Measurements from ENCODE around the gene C20orf204. TPM values are rescaled to one million over a fixed set of nuclear protein-coding genes. Genes with fewer than 3 reads are reported as not detected.

Gene C20orf204
- total RNA-seq, 1 donor from 2014 or later, result 0.55 TPM

GRCh38 chr20:64055396-64055892 lies 19.5 kb downstream of the C20orf204 start:
- TF ChIP-seq CTCF (IDR thresholded peaks at IDR 0.05; ENCODE audit: borderline replicate concordance), result no peak
- H3K36me3 ChIP-seq, result no peaks in the 10 kb centered on the region
- peaks cover 69% of the 10 kb centered on the region for H3K27me3 ChIP-seq (ENCODE audit: low read depth)
- peak overlapping the region; percentile 94 for H3K27ac ChIP-seq (replicated peaks)
- H3K4me3 ChIP-seq, result peak overlapping the region; percentile 56
- no peaks in the 10 kb centered on the region for H3K9me3 ChIP-seq (replicated peaks)
- peaks cover 65% of the 10 kb centered on the region for H3K4me1 ChIP-seq
- intact Hi-C loops (cut with micrococcal nuclease), result no loop called here
- DNase-seq, result no peak

DNA sequence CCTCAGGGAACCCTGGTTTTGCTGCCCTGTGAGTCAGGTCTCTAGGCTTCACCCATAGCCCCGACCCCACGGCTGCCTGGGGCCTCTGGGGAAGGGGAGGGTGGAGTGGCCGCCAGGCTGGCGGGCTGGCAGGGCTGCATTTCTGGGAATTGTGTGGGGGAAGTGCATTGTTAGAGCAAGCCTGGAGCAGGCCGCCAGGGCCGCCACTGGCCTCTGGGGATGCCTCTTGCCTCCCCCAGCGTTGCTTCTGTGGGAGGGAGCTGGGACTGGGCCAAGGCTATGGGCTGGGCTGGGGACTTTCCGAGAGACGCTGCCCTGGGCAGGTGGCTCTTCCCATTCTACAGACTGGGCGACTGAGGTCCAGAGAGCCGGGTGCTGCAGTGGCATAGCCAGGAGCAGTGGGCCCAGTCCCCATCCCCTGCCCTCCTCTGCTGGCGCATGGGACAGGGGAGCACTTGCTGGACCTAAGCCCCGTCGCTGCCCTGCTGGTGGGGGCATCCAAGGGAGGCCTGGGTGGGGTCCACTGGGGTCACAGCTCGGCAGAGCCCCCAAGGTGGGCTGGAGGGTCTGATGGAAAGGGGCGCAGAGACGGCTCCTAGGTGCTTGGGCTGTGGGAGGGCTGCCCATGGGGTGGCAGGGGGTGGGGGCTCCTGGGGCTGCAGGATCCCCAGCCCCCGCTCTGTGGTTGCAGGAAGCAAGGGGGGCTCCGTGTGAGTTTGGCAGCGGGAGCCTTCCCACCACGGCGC lies 20.1 kb downstream of the C20orf204 start:
- peaks cover 63% of the 10 kb centered on the region for H3K27me3 ChIP-seq (ENCODE audit: low read depth)
- H3K9me3 ChIP-seq (replicated peaks), result no peaks in the 10 kb centered on the region
- intact Hi-C loops (cut with micrococcal nuclease), result no loop called here
- H3K4me1 ChIP-seq, result peaks cover 59% of the 10 kb centered on the region
- peak overlapping the region; percentile 94 for H3K27ac ChIP-seq (replicated peaks)
- no peaks in the 10 kb centered on the region for H3K36me3 ChIP-seq
- TF ChIP-seq CTCF (IDR thresholded peaks at IDR 0.05; ENCODE audit: borderline replicate concordance), result peak; percentile 19
- peak; percentile 75 for DNase-seq
- peak overlapping the region; percentile 56 for H3K4me3 ChIP-seq

- H3K27ac ChIP-seq (replicated peaks), result peak overlapping the region; percentile 94
- intact Hi-C loops (cut with micrococcal nuclease), result no loop called here
- H3K36me3 ChIP-seq, result no peaks in the 10 kb centered on the region
- peak overlapping the region; percentile 56 for H3K4me3 ChIP-seq
- H3K27me3 ChIP-seq (ENCODE audit: low read depth), result peaks cover 58% of the 10 kb centered on the region
- H3K9me3 ChIP-seq (replicated peaks), result no peaks in the 10 kb centered on the region
- no peak for TF ChIP-seq CTCF (IDR thresholded peaks at IDR 0.05; ENCODE audit: borderline replicate concordance)
- H3K4me1 ChIP-seq, result peaks cover 57% of the 10 kb centered on the region
- no peak for DNase-seq
Measured at GRCh38 chr20:64056639-64056888, 20.6 kb downstream of the C20orf204 start.

GRCh38 chr20:64056889-64057627 lies 21.1 kb downstream of the C20orf204 start:
- peaks cover 53% of the 10 kb centered on the region for H3K27me3 ChIP-seq (ENCODE audit: low read depth)
- H3K36me3 ChIP-seq, result no peaks in the 10 kb centered on the region
- no peak for DNase-seq
- TF ChIP-seq CTCF (IDR thresholded peaks at IDR 0.05; ENCODE audit: borderline replicate concordance), result no peak
- intact Hi-C loops (cut with micrococcal nuclease), result no loop called here
- H3K4me3 ChIP-seq, result peak overlapping the region; percentile 56
- H3K4me1 ChIP-seq, result peaks cover 55% of the 10 kb centered on the region
- H3K27ac ChIP-seq (replicated peaks), result peak overlapping the region; percentile 94
- H3K9me3 ChIP-seq (replicated peaks), result no peaks in the 10 kb centered on the region

- peaks cover 55% of the 10 kb centered on the region for H3K4me1 ChIP-seq
Measured at GRCh38 chr20:64057628-64058498, 21.9 kb downstream of the C20orf204 start.

More at GRCh38 chr20:64057628-64058498, 21.9 kb downstream of the C20orf204 start:
- Histone ChIP-seq H3K4me3 (peak overlapping the region; percentile 56), H3K36me3 (no peaks in the 10 kb centered on the region), H3K9me3 (replicated peaks) (no peaks in the 10 kb centered on the region), H3K27ac (replicated peaks) (peak overlapping the region; percentile 94), H3K27me3 (ENCODE audit: low read depth) (peaks cover 45% of the 10 kb centered on the region)
- intact Hi-C loops (cut with micrococcal nuclease), result no loop called here
- peak; percentile 89 for TF ChIP-seq CTCF (IDR thresholded peaks at IDR 0.05; ENCODE audit: borderline replicate concordance)
- DNase-seq, result peak; percentile 75
